HCT116 (cell line): ENCODE data around the gene ADAMTS6. TPM values are rescaled to one million over a fixed set of nuclear protein-coding genes. Genes with fewer than 3 reads are reported as not detected.

Experiments
- ATAC-seq: fragments of 200-7000 bp; cut with Tn5 transposase; 2 replicates; pipeline ENCODE4 v1.9.1; 2020; ENCODE audit warnings: mild to moderate bottlenecking, moderate library complexity
- BruUV-seq: library from RNA; stranded (reverse); fragments of 400-500 nt; replicated peaks from 2 replicates; lab custom pipeline; 2021; lab: Mats Ljungman, UMichigan
- CTCF ChIA-PET: fragments of 300-600 bp; sonication (Branson Sonifier 250); formaldehyde crosslinking; loops from one replicate; lab custom pipeline; 2021; ENCODE audit warnings: antibody characterized with exemption; lab: Charles Lee
- POLR2A ChIA-PET: fragments of 300-600, 350-600 bp; sonication (Branson Sonifier 250); formaldehyde crosslinking; loops from one replicate; lab custom pipeline; 2021; ENCODE audit warnings: antibody characterized with exemption; lab: Charles Lee
- RAD21 ChIA-PET, 2 experiments: fragments of 300-600 bp; sonication (Branson Sonifier 250); formaldehyde crosslinking; loops; one replicate each; lab custom pipeline; 2023; ENCODE audit warnings: low total read pairs in 2 of 2; ENCODE audit not compliant: uncharacterized antibody in 2 of 2, unreplicated experiment in 2 of 2, low non-redundant PET in 1 of 2; lab: Charles Lee
- DNase-seq: peaks from one replicate; pipeline ENCODE4 v3.0.0-alpha.2; 2010; ENCODE audit warnings: low read depth, low spot score
- H2AFZ ChIP-seq: fragments of 200-600 bp; shearing (Covaris generic), sonication (generic); 2 replicates; pipeline ENCODE4 v1.6.1; 2017; ENCODE audit warnings: low read depth, mixed run types, mixed read lengths, antibody characterized with exemption, low read length; ENCODE audit not compliant: poor library complexity, severe bottlenecking
- H3K27ac ChIP-seq: 2 replicates; pipeline ENCODE4 v1.5.1; 2012; ENCODE audit warnings: low read depth, low read length
- H3K27me3 ChIP-seq: fragments of 200-600 bp; sonication (generic); 2 replicates; pipeline ENCODE4 v1.6.1; 2016; ENCODE audit warnings: mixed run types, low read length, mixed read lengths; ENCODE audit not compliant: insufficient read depth
- H3K36me3 ChIP-seq, 2 experiments: fragments of 200-500 bp in 1 of 2; fragments of 200-600 bp in 1 of 2; sonication (Bioruptor generic) in 1 of 2; sonication (generic) in 1 of 2; 2 replicates each; pipeline versions ENCODE4 v1.5.1 to v1.6.1; 2014 to 2016; ENCODE audit warnings: low read length in 2 of 2, inconsistent platforms in 1 of 2, mixed read lengths in 1 of 2, mixed run types in 1 of 2; ENCODE audit not compliant: insufficient read depth in 2 of 2, control insufficient read depth in 1 of 2
- H3K4me1 ChIP-seq, 2 experiments: fragments of 200-600 bp in 1 of 2; sonication (generic) in 1 of 2; 2 replicates each; pipeline versions ENCODE4 v1.5.1 to v1.6.1; 2012 to 2017; ENCODE audit warnings: low read length in 2 of 2, inconsistent platforms in 1 of 2, mild to moderate bottlenecking in 1 of 2, mixed read lengths in 1 of 2, mixed run types in 1 of 2, moderate library complexity in 1 of 2; ENCODE audit not compliant: insufficient read depth in 2 of 2, control insufficient read depth in 1 of 2
- H3K4me2 ChIP-seq: fragments of 200-600 bp; sonication (generic); 2 replicates; pipeline ENCODE4 v1.6.1; 2017; ENCODE audit warnings: mixed run types, low read length, mixed read lengths
- H3K4me3 ChIP-seq, 2 experiments: fragments of 200-600 bp in 1 of 2; sonication (generic) in 1 of 2; replicated peaks in 1 of 2; 2 replicates each; pipeline ENCODE4 v1.5.1; 2011 to 2016; ENCODE audit warnings: low read length in 2 of 2, control low read depth in 1 of 2, low read depth in 1 of 2, mild to moderate bottlenecking in 1 of 2, mixed read lengths in 1 of 2, mixed run types in 1 of 2
- H3K79me2 ChIP-seq: fragments of 200-600 bp; sonication (generic); 2 replicates; pipeline ENCODE4 v1.6.1; 2017; ENCODE audit warnings: mild to moderate bottlenecking, mixed run types, low read length, moderate library complexity, mixed read lengths; ENCODE audit not compliant: insufficient read depth
- H3K9ac ChIP-seq: fragments of 200-600 bp; sonication (generic); 2 replicates; pipeline ENCODE4 v1.6.1; 2016; ENCODE audit warnings: low read length, mixed read lengths
- H3K9me2 ChIP-seq: fragments of 200-600 bp; sonication (generic), shearing (Covaris generic); 2 replicates; pipeline ENCODE4 v1.6.1; 2017; ENCODE audit warnings: mixed run types, mild to moderate bottlenecking, moderate library complexity; ENCODE audit not compliant: insufficient read depth
- H3K9me3 ChIP-seq, 2 experiments: fragments of 200-500 bp in 1 of 2; fragments of 200-600 bp in 1 of 2; sonication (Bioruptor generic) in 1 of 2; sonication (generic) in 1 of 2; 2 replicates each; pipeline ENCODE4 v1.6.1; 2014 to 2017; ENCODE audit warnings: low read length in 2 of 2, mixed read lengths in 2 of 2, inconsistent platforms in 1 of 2, low read depth in 1 of 2, mild to moderate bottlenecking in 1 of 2, mixed run types in 1 of 2, moderate library complexity in 1 of 2; ENCODE audit not compliant: control insufficient read depth in 1 of 2, insufficient read depth in 1 of 2
- H4K20me1 ChIP-seq: fragments of 200-600 bp; sonication (generic), shearing (Covaris generic); 2 replicates; pipeline ENCODE4 v1.6.1; 2017; ENCODE audit warnings: mixed run types, mild to moderate bottlenecking, moderate library complexity; ENCODE audit not compliant: insufficient read depth
- CEBPB ChIP-seq: IDR thresholded peaks from 2 replicates; pipeline ENCODE4 v1.6.1; 2012; ENCODE audit warnings: low read depth
- EGR1 ChIP-seq: IDR thresholded peaks from 2 replicates; pipeline ENCODE4 v1.6.1; 2012; ENCODE audit warnings: low read depth
- ELF1 ChIP-seq: IDR thresholded peaks from 2 replicates; pipeline ENCODE4 v1.6.1; 2012; ENCODE audit warnings: low read depth, borderline replicate concordance
- EZH2 ChIP-seq: fragments of 200-600 bp; sonication (generic); IDR thresholded peaks from 2 replicates; pipeline ENCODE4 v1.6.1; 2017; ENCODE audit warnings: antibody characterized with exemption, mixed run types
- POLR2AphosphoS5 ChIP-seq: IDR thresholded peaks from 2 replicates; pipeline ENCODE4 v1.6.1; 2011; ENCODE audit warnings: mild to moderate bottlenecking, low read depth, low read length, moderate library complexity
- SP1 ChIP-seq: IDR thresholded peaks from 2 replicates; pipeline ENCODE4 v1.6.1; 2012; ENCODE audit warnings: low read depth
- intact Hi-C: fragments of 100-400 bp; cut with micrococcal nuclease; formaldehyde crosslinking; loops from 2 replicates; pipeline ENCODE4 v1.10.0; 2022
- total RNA-seq: library from RNA; stranded (reverse); gene quantifications from one replicate; pipeline ENCODE4 v1.2.1, GENCODE V29; 2021; ENCODE audit not compliant: unreplicated experiment
- TF ChIP-seq, protein P1 (sequence below), 3 experiments: fragments of 200-600 bp in 1 of 3; sonication (generic) in 1 of 3; IDR thresholded peaks in 2 of 3; conservative IDR thresholded peaks in 1 of 3; 2 replicates each; pipeline ENCODE4 v1.5.1; 2012 to 2017; ENCODE audit warnings: low read depth in 2 of 3, low read length in 2 of 3, antibody characterized with exemption in 1 of 3, borderline replicate concordance in 1 of 3, control low read depth in 1 of 3, mild to moderate bottlenecking in 1 of 3, mixed read lengths in 1 of 3, mixed run types in 1 of 3, moderate library complexity in 1 of 3; ENCODE audit not compliant: insufficient read depth in 1 of 3
- TF ChIP-seq, protein P2 (sequence below): IDR thresholded peaks from 2 replicates; pipeline ENCODE4 v1.6.1; 2012
- TF ChIP-seq, protein P3 (sequence below): IDR thresholded peaks from 2 replicates; pipeline ENCODE4 v1.6.1; 2012
- TF ChIP-seq, protein P4 (sequence below): IDR thresholded peaks from 2 replicates; pipeline ENCODE4 v1.6.1; 2011; ENCODE audit warnings: mild to moderate bottlenecking, low read length, moderate library complexity; ENCODE audit not compliant: insufficient replicate concordance; ENCODE audit errors: extremely low read depth

ADAMTS6 gene
- total RNA-seq, 1 experiment from 2014 or later: 0.93 TPM

DNA sequence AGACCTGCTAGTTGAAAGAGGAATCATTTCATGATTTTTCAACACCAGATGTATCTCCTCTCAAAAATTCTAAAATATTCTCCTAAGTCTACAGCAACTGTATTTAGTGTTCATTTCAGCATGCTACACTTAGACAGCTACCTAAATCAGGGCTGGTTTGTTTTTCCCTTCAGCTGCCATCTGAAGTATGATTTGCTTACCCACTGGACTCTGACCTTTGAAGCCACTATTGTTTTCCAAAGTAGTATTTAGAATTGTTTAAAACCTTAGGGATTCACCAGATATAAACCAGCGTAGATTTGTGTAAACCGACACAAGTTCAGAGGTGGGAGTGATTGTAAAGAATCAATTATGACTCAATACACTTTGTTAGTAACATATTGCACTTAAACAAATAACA, 193.1 kb downstream of the ADAMTS6 start:
- Histone ChIP-seq H3K4me3 (no peak overlapping the region), H3K79me2 (no peaks in the 10 kb centered on the region), H2AFZ (no peak overlapping the region), H3K9me3 (no peaks in the 10 kb centered on the region), H3K27me3 (no peaks in the 10 kb centered on the region), H4K20me1 (no peaks in the 10 kb centered on the region), H3K27ac (no peak overlapping the region), H3K9me2 (no peaks in the 10 kb centered on the region), H3K4me2 (no peak overlapping the region), H3K4me1 (no peaks in the 10 kb centered on the region), H3K36me3 (no peaks in the 10 kb centered on the region), H3K9ac (no peak overlapping the region)
- no peak for DNase-seq
- TF ChIP-seq ELF1 (no peak), EGR1 (no peak), CEBPB (no peak), POLR2AphosphoS5 (no peak), SP1 (no peak), EZH2 (no peak)
- TF ChIP-seq, protein P1, sequence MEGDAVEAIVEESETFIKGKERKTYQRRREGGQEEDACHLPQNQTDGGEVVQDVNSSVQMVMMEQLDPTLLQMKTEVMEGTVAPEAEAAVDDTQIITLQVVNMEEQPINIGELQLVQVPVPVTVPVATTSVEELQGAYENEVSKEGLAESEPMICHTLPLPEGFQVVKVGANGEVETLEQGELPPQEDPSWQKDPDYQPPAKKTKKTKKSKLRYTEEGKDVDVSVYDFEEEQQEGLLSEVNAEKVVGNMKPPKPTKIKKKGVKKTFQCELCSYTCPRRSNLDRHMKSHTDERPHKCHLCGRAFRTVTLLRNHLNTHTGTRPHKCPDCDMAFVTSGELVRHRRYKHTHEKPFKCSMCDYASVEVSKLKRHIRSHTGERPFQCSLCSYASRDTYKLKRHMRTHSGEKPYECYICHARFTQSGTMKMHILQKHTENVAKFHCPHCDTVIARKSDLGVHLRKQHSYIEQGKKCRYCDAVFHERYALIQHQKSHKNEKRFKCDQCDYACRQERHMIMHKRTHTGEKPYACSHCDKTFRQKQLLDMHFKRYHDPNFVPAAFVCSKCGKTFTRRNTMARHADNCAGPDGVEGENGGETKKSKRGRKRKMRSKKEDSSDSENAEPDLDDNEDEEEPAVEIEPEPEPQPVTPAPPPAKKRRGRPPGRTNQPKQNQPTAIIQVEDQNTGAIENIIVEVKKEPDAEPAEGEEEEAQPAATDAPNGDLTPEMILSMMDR (IDR thresholded peaks at IDR 0.05 in 2 of 3, conservative IDR thresholded peaks at IDR 0.05 in 1 of 3; ENCODE audit: borderline replicate concordance in 1 of 3, insufficient read depth in 1 of 3, low read depth in 2 of 3, low read length in 2 of 3): no peak
- TF ChIP-seq, protein P2, sequence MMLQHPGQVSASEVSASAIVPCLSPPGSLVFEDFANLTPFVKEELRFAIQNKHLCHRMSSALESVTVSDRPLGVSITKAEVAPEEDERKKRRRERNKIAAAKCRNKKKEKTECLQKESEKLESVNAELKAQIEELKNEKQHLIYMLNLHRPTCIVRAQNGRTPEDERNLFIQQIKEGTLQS: no peak
- TF ChIP-seq, protein P3, sequence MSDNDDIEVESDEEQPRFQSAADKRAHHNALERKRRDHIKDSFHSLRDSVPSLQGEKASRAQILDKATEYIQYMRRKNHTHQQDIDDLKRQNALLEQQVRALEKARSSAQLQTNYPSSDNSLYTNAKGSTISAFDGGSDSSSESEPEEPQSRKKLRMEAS: no peak
- TF ChIP-seq, protein P4, sequence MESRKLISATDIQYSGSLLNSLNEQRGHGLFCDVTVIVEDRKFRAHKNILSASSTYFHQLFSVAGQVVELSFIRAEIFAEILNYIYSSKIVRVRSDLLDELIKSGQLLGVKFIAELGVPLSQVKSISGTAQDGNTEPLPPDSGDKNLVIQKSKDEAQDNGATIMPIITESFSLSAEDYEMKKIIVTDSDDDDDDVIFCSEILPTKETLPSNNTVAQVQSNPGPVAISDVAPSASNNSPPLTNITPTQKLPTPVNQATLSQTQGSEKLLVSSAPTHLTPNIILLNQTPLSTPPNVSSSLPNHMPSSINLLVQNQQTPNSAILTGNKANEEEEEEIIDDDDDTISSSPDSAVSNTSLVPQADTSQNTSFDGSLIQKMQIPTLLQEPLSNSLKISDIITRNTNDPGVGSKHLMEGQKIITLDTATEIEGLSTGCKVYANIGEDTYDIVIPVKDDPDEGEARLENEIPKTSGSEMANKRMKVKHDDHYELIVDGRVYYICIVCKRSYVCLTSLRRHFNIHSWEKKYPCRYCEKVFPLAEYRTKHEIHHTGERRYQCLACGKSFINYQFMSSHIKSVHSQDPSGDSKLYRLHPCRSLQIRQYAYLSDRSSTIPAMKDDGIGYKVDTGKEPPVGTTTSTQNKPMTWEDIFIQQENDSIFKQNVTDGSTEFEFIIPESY: no peak
- ChIA-PET POLR2A (no interaction called here), CTCF (no interaction called here), RAD21 (no interaction called here)
- no TSS peak for BruUV-seq
- intact Hi-C loops: no loop called here
- ATAC-seq: no peak
